Natural killer cell treated with Interleukin-12 subunit alpha and Interleukin-12 subunit beta and Interleukin-15 and Interleukin-18, amount 100 ng/mL, for 72 hours (primary cell): Measurements from ENCODE around the gene PRKCZ. TPM values are rescaled to one million over a fixed set of nuclear protein-coding genes. Genes with fewer than 3 reads are reported as not detected.

Experiments used
- ATAC-seq, 2 donors: fragments of 150-1000 bp; cut with Tn5 transposase in 1 of 2; sonication (Bioruptor Pico), chemical (Tn5 transposase) in 1 of 2; 2 replicates each; pipeline ENCODE4 v1.10.0; 2021
- DNase-seq: peaks from one replicate; pipeline ENCODE4 v3.0.0; 2022; ENCODE audit warnings: low spot score
- H3K27ac Mint-ChIP-seq, 2 donors: 1 replicate in 1 of 2; 2 replicates in 1 of 2; pipeline ENCODE4 v1.8.0; 2022; ENCODE audit warnings: mixed read lengths in 2 of 2, mild to moderate bottlenecking in 1 of 2, moderate library complexity in 1 of 2
- H3K27me3 Mint-ChIP-seq, 2 donors: 1 replicate in 1 of 2; 2 replicates in 1 of 2; pipeline ENCODE4 v1.8.0; 2022; ENCODE audit warnings: mixed read lengths in 2 of 2
- H3K36me3 Mint-ChIP-seq: one replicate; pipeline ENCODE4 v1.8.0; 2022; ENCODE audit warnings: mixed read lengths
- H3K4me1 Mint-ChIP-seq, 2 donors: 1 replicate in 1 of 2; 2 replicates in 1 of 2; pipeline ENCODE4 v1.8.0; 2022; ENCODE audit warnings: low read depth in 2 of 2, mixed read lengths in 2 of 2, mild to moderate bottlenecking in 1 of 2
- H3K4me3 Mint-ChIP-seq: one replicate; pipeline ENCODE4 v1.8.0; 2022; ENCODE audit warnings: mixed read lengths
- H3K9me3 Mint-ChIP-seq: 2 replicates; pipeline ENCODE4 v1.8.0; 2022; ENCODE audit warnings: mixed read lengths
- total RNA-seq, 2 donors: library from RNA; stranded (reverse); gene quantifications; one replicate each; pipeline ENCODE4 v1.2.3, GENCODE V29; 2022

Gene PRKCZ
- total RNA-seq, 2 donors from 2014 or later: 10.8 to 13.2 TPM

GRCh38 chr1:2072109-2072806 lies 22.0 kb downstream of the PRKCZ start:
- Mint-ChIP-seq H3K4me1 (peaks cover 0 to 10% of the 10 kb centered on the region in 2 donors), H3K4me3 (no peak overlapping the region), H3K27me3 (no peaks in the 10 kb centered on the region), H3K9me3 (no peaks in the 10 kb centered on the region), H3K36me3 (peaks cover 5% of the 10 kb centered on the region), H3K27ac (no peak overlapping the region)
- ATAC-seq: no peak
- no peak for DNase-seq

- no peaks in the 10 kb centered on the region for H3K27me3 Mint-ChIP-seq
- H3K4me1 Mint-ChIP-seq: peaks cover 0 to 10% of the 10 kb centered on the region in 2 donors
Observed at GRCh38 chr1:2072891-2073290, 22.7 kb downstream of the PRKCZ start.

GRCh38 chr1:2073382-2074230 lies 23.4 kb downstream of the PRKCZ start:
- H3K36me3 Mint-ChIP-seq: peaks cover 19% of the 10 kb centered on the region
- peaks cover 10% of the 10 kb centered on the region for H3K9me3 Mint-ChIP-seq
- peaks cover 0 to 10% of the 10 kb centered on the region in 2 donors for H3K4me1 Mint-ChIP-seq
- H3K27ac Mint-ChIP-seq: no peak overlapping the region
- ATAC-seq (no peak), DNase-seq (no peak)
- no peak overlapping the region for H3K4me3 Mint-ChIP-seq
- H3K27me3 Mint-ChIP-seq: no peaks in the 10 kb centered on the region

More at GRCh38 chr1:2072891-2073290, 22.7 kb downstream of the PRKCZ start:
- H3K36me3 Mint-ChIP-seq: peaks cover 12% of the 10 kb centered on the region
- no peak for DNase-seq
- peaks cover 3% of the 10 kb centered on the region for H3K9me3 Mint-ChIP-seq
- H3K27ac Mint-ChIP-seq: no peak overlapping the region
- ATAC-seq: no peak
- H3K4me3 Mint-ChIP-seq: no peak overlapping the region

- ATAC-seq (no peak), DNase-seq (no peak)
- Mint-ChIP-seq H3K27me3 (no peaks in the 10 kb centered on the region), H3K4me1 (peaks cover 0 to 10% of the 10 kb centered on the region in 2 donors), H3K36me3 (peaks cover 22% of the 10 kb centered on the region), H3K9me3 (peaks cover 11% of the 10 kb centered on the region), H3K4me3 (no peak overlapping the region), H3K27ac (no peak overlapping the region)
Observed at GRCh38 chr1:2074396-2074795, 24.2 kb downstream of the PRKCZ start.

- H3K4me3 Mint-ChIP-seq: no peak overlapping the region
- peaks cover 0 to 12% of the 10 kb centered on the region in 2 donors for H3K4me1 Mint-ChIP-seq
- DNase-seq (no peak), ATAC-seq (no peak)
- no peak overlapping the region for H3K27ac Mint-ChIP-seq
- H3K9me3 Mint-ChIP-seq: peaks cover 13% of the 10 kb centered on the region
- peaks cover 22% of the 10 kb centered on the region for H3K36me3 Mint-ChIP-seq
- H3K27me3 Mint-ChIP-seq: no peaks in the 10 kb centered on the region
Observed at GRCh38 chr1:2074944-2075740, 24.9 kb downstream of the PRKCZ start.

GRCh38 chr1:2076826-2077225 lies 26.6 kb downstream of the PRKCZ start:
- no peak for ATAC-seq
- peaks cover 0 to 12% of the 10 kb centered on the region in 2 donors for H3K4me1 Mint-ChIP-seq
- H3K27me3 Mint-ChIP-seq: no peaks in the 10 kb centered on the region
- H3K9me3 Mint-ChIP-seq: peaks cover 14% of the 10 kb centered on the region
- H3K36me3 Mint-ChIP-seq: peaks cover 22% of the 10 kb centered on the region
- DNase-seq: no peak
- no peak overlapping the region for H3K4me3 Mint-ChIP-seq
- H3K27ac Mint-ChIP-seq: no peak overlapping the region

- no peak overlapping the region for H3K27ac Mint-ChIP-seq
- no peak for ATAC-seq
- no peaks in the 10 kb centered on the region for H3K27me3 Mint-ChIP-seq
- peaks cover 22% of the 10 kb centered on the region for H3K36me3 Mint-ChIP-seq
- H3K4me3 Mint-ChIP-seq: no peak overlapping the region
- no peak for DNase-seq
- H3K4me1 Mint-ChIP-seq: peaks cover 0 to 12% of the 10 kb centered on the region in 2 donors
- peaks cover 14% of the 10 kb centered on the region for H3K9me3 Mint-ChIP-seq
Observed at GRCh38 chr1:2078170-2078569, 28.0 kb downstream of the PRKCZ start.

GRCh38 chr1:2079396-2080085 lies 29.3 kb downstream of the PRKCZ start:
- DNase-seq (no peak), ATAC-seq (no peak)
- no peak overlapping the region for H3K27ac Mint-ChIP-seq
- H3K4me1 Mint-ChIP-seq: peaks cover 0 to 9% of the 10 kb centered on the region in 2 donors
- peaks cover 22% of the 10 kb centered on the region for H3K36me3 Mint-ChIP-seq
- no peaks in the 10 kb centered on the region for H3K27me3 Mint-ChIP-seq
- no peak overlapping the region for H3K4me3 Mint-ChIP-seq
- H3K9me3 Mint-ChIP-seq: peaks cover 14% of the 10 kb centered on the region

GRCh38 chr1:2080140-2080539 lies 29.9 kb downstream of the PRKCZ start:
- H3K4me1 Mint-ChIP-seq: peaks cover 0 to 6% of the 10 kb centered on the region in 2 donors
- H3K27ac Mint-ChIP-seq: no peak overlapping the region
- H3K9me3 Mint-ChIP-seq: peaks cover 14% of the 10 kb centered on the region
- DNase-seq: no peak
- no peaks in the 10 kb centered on the region for H3K27me3 Mint-ChIP-seq
- ATAC-seq: no peak
- H3K4me3 Mint-ChIP-seq: no peak overlapping the region
- peaks cover 22% of the 10 kb centered on the region for H3K36me3 Mint-ChIP-seq

GRCh38 chr1:2080884-2081283 lies 30.7 kb downstream of the PRKCZ start:
- peaks cover 0 to 5% of the 10 kb centered on the region in 2 donors for H3K4me1 Mint-ChIP-seq
- no peak overlapping the region for H3K27ac Mint-ChIP-seq
- peaks cover 14% of the 10 kb centered on the region for H3K9me3 Mint-ChIP-seq
- H3K27me3 Mint-ChIP-seq: no peaks in the 10 kb centered on the region
- ATAC-seq (no peak), DNase-seq (no peak)
- no peak overlapping the region for H3K4me3 Mint-ChIP-seq
- H3K36me3 Mint-ChIP-seq: peaks cover 22% of the 10 kb centered on the region

GRCh38 chr1:2081326-2081885 lies 31.2 kb downstream of the PRKCZ start:
- Mint-ChIP-seq H3K4me1 (peaks cover 0 to 5% of the 10 kb centered on the region in 2 donors), H3K27me3 (no peaks in the 10 kb centered on the region), H3K4me3 (no peak overlapping the region), H3K9me3 (peaks cover 14% of the 10 kb centered on the region), H3K27ac (no peak overlapping the region), H3K36me3 (peaks cover 22% of the 10 kb centered on the region)
- DNase-seq (no peak), ATAC-seq (no peak)

GRCh38 chr1:2082064-2082463 lies 31.9 kb downstream of the PRKCZ start:
- H3K36me3 Mint-ChIP-seq: peaks cover 19% of the 10 kb centered on the region
- no peaks in the 10 kb centered on the region for H3K27me3 Mint-ChIP-seq
- H3K27ac Mint-ChIP-seq: no peak overlapping the region
- no peak overlapping the region for H3K4me3 Mint-ChIP-seq
- ATAC-seq (no peak), DNase-seq (no peak)
- H3K9me3 Mint-ChIP-seq: peaks cover 14% of the 10 kb centered on the region
- H3K4me1 Mint-ChIP-seq: peaks cover 0 to 4% of the 10 kb centered on the region in 2 donors

- peaks cover 0 to 3% of the 10 kb centered on the region in 2 donors for H3K4me1 Mint-ChIP-seq
Observed at GRCh38 chr1:2083666-2084065, 33.5 kb downstream of the PRKCZ start.

More at GRCh38 chr1:2083666-2084065, 33.5 kb downstream of the PRKCZ start:
- no peaks in the 10 kb centered on the region for H3K27me3 Mint-ChIP-seq
- DNase-seq (no peak), ATAC-seq (no peak)
- no peak overlapping the region for H3K27ac Mint-ChIP-seq
- H3K4me3 Mint-ChIP-seq: no peak overlapping the region
- H3K9me3 Mint-ChIP-seq: peaks cover 4% of the 10 kb centered on the region
- H3K36me3 Mint-ChIP-seq: peaks cover 3% of the 10 kb centered on the region
